Endothelial cell of umbilical vein (primary cell): Measurements from ENCODE around the gene MRM1. TPM values are rescaled to one million over a fixed set of nuclear protein-coding genes. Genes with fewer than 3 reads are reported as not detected.

Experiments
- BruUV-seq: library from RNA; stranded (reverse); fragments of 400-500 nt; replicated peaks from 2 replicates; lab custom pipeline; 2021; lab: Mats Ljungman, UMichigan
- CTCF ChIA-PET: fragments of 300-600, 350-600 bp; sonication (Branson Sonifier 250); formaldehyde crosslinking; loops from one replicate; lab custom pipeline; 2021; ENCODE audit warnings: antibody characterized with exemption, inconsistent platforms; lab: Charles Lee
- POLR2A ChIA-PET: fragments of 300-600, 350-600 bp; sonication (Branson Sonifier 250); formaldehyde crosslinking; loops from one replicate; lab custom pipeline; 2021; ENCODE audit warnings: antibody characterized with exemption, inconsistent platforms; lab: Charles Lee
- DNase-seq: peaks from one replicate; pipeline ENCODE4 v3.0.0-alpha.2; 2011; ENCODE audit warnings: low read depth, low spot score
- FAIRE-seq: peaks from 2 replicates; lab custom pipeline; 2011; peaks lifted over from hg19 to GRCh38; lab: Jason Lieb, UNC
- H2AFZ ChIP-seq: 2 replicates; pipeline ENCODE4 v1.6.0; 2012; ENCODE audit warnings: low read depth, low read length, control low read depth, inconsistent platforms
- H3K27ac ChIP-seq: 2 replicates; pipeline ENCODE4 v1.5.1; 2011; ENCODE audit warnings: low read depth, mild to moderate bottlenecking, control low read depth, low read length, moderate library complexity; ENCODE audit not compliant: insufficient read depth
- H3K27me3 ChIP-seq, 2 experiments: 2 replicates each; pipeline versions ENCODE4 v1.6.0 to v1.6.1; 2011; ENCODE audit warnings: low read length in 2 of 2, mixed read lengths in 1 of 2; ENCODE audit not compliant: control insufficient read depth in 2 of 2, insufficient read depth in 2 of 2
- H3K36me3 ChIP-seq, 2 experiments: 2 replicates in 1 of 2; 3 replicates in 1 of 2; pipeline ENCODE4 v1.5.1; 2011; ENCODE audit warnings: low read length in 2 of 2, mild to moderate bottlenecking in 1 of 2, moderate library complexity in 1 of 2; ENCODE audit not compliant: control insufficient read depth in 2 of 2, insufficient read depth in 2 of 2; ENCODE audit errors: extremely low read depth in 1 of 2
- H3K4me1 ChIP-seq: 3 replicates; pipeline ENCODE4 v1.5.1; 2011; ENCODE audit warnings: mild to moderate bottlenecking, low read length; ENCODE audit not compliant: control insufficient read depth, insufficient read depth; ENCODE audit errors: extremely low read depth
- H3K4me2 ChIP-seq: 2 replicates; pipeline ENCODE4 v1.6.1; 2011; ENCODE audit warnings: low read length, control low read depth, mixed read lengths; ENCODE audit not compliant: insufficient read depth
- H3K4me3 ChIP-seq, 3 experiments: fragments of 200-600 bp in 1 of 3; sonication (generic), shearing (Covaris generic) in 1 of 3; replicated peaks in 1 of 3; 2 replicates each; pipeline ENCODE4 v1.5.1; 2011 to 2016; ENCODE audit warnings: control low read depth in 3 of 3, low read length in 3 of 3, mild to moderate bottlenecking in 2 of 3, inconsistent platforms in 1 of 3, low read depth in 1 of 3, moderate library complexity in 1 of 3; ENCODE audit not compliant: insufficient read depth in 1 of 3
- H3K79me2 ChIP-seq: 2 replicates; pipeline ENCODE4 v1.6.0; 2012; ENCODE audit warnings: low read length, inconsistent platforms; ENCODE audit not compliant: control insufficient read depth, insufficient read depth
- H3K9ac ChIP-seq: replicated peaks from 2 replicates; pipeline ENCODE3; 2011; ENCODE audit warnings: low read length, control low read depth; ENCODE audit not compliant: insufficient read depth; ENCODE audit errors: extremely low read depth
- H3K9me1 ChIP-seq: replicated peaks from 3 replicates; pipeline ENCODE4 v1.6.0; 2011; ENCODE audit warnings: mild to moderate bottlenecking, low read length; ENCODE audit not compliant: control insufficient read depth, insufficient read depth; ENCODE audit errors: extremely low read depth
- H3K9me3 ChIP-seq: replicated peaks from 2 replicates; pipeline ENCODE4 v1.5.1; 2012; ENCODE audit warnings: low read length, inconsistent platforms; ENCODE audit not compliant: control insufficient read depth, insufficient read depth
- H4K20me1 ChIP-seq: replicated peaks from 2 replicates; pipeline ENCODE3; 2011; ENCODE audit warnings: mild to moderate bottlenecking, low read length; ENCODE audit not compliant: control insufficient read depth, insufficient read depth; ENCODE audit errors: extremely low read depth
- CTCF ChIP-seq, 2 donors: IDR thresholded peaks; 1 replicate in 1 of 2; 2 replicates in 1 of 2; pipeline ENCODE4 v1.5.1; 2011; ENCODE audit warnings: low read length in 2 of 2, mild to moderate bottlenecking in 2 of 2, moderate library complexity in 2 of 2, control low read depth in 1 of 2, inconsistent platforms in 1 of 2, low read depth in 1 of 2; ENCODE audit not compliant: insufficient read depth in 1 of 2; ENCODE audit errors: extremely low read depth in 1 of 2
- EZH2 ChIP-seq: IDR thresholded peaks from 2 replicates; pipeline ENCODE4 v1.6.1; 2012; ENCODE audit warnings: borderline replicate concordance, low read depth, mild to moderate bottlenecking, moderate library complexity, low read length, inconsistent platforms; ENCODE audit not compliant: severe bottlenecking
- FOS ChIP-seq: IDR thresholded peaks from 2 replicates; pipeline ENCODE4 v1.6.1; 2011; ENCODE audit warnings: mild to moderate bottlenecking, low read length, moderate library complexity, borderline replicate concordance; ENCODE audit not compliant: insufficient read depth
- GATA2 ChIP-seq: IDR thresholded peaks from 2 replicates; pipeline ENCODE4 v1.7.0; 2011; ENCODE audit warnings: low read depth, mild to moderate bottlenecking, moderate library complexity, mixed read lengths, low read length; ENCODE audit not compliant: insufficient read length, insufficient read depth
- JUN ChIP-seq: IDR thresholded peaks from 2 replicates; pipeline ENCODE4 v1.6.1; 2011; ENCODE audit warnings: borderline replicate concordance, low read depth; ENCODE audit not compliant: insufficient read length, insufficient read depth
- MAX ChIP-seq: IDR thresholded peaks from 2 replicates; pipeline ENCODE4 v1.6.1; 2011; ENCODE audit not compliant: insufficient read depth, insufficient read length
- MYC ChIP-seq: IDR thresholded peaks from one replicate; pipeline ENCODE4 v1.6.1; 2011; ENCODE audit warnings: mild to moderate bottlenecking, low read depth, low read length
- POLR2A ChIP-seq: IDR thresholded peaks from 2 replicates; pipeline ENCODE4 v1.6.1; 2012; ENCODE audit warnings: low read depth, mild to moderate bottlenecking, control low read depth, low read length
- POLR2AphosphoS5 ChIP-seq: IDR thresholded peaks from 2 replicates; pipeline ENCODE4 v1.6.1; 2012; ENCODE audit warnings: low read depth, mild to moderate bottlenecking, control low read depth, low read length, moderate library complexity; ENCODE audit not compliant: insufficient read depth
- dilution Hi-C: fragments of 300-500 bp; cut with MboI; formaldehyde crosslinking; loops from one replicate; pipeline ENCODE4 v1.15.0; 2019; ENCODE audit warnings: low sequenced_read_pairs; ENCODE audit not compliant: extremely low pct_ligation_motif_present
- intact Hi-C: fragments of 100-400 bp; cut with micrococcal nuclease; formaldehyde crosslinking; loops from one replicate; pipeline ENCODE4 v1.10.0; 2022
- polyA plus RNA-seq, 4 experiments: library from polyadenylated mRNA; depleted of rRNA in 3 of 4; stranded (reverse) in 3 of 4; unstranded in 1 of 4; fragments of >200 nt; gene quantifications; 2 replicates each; pipeline versions ENCODE4 v1.2.1 to v1.2.3, GENCODE V29; 2011 to 2012; ENCODE audit warnings: missing spikeins in 1 of 4
- total RNA-seq: library from RNA; stranded (reverse); gene quantifications from 2 replicates; pipeline ENCODE4 v1.2.3, GENCODE V29; 2021

Gene MRM1
- total and polyA plus RNA-seq, 2 donors (not counting 3 experiments of a cell fraction or from before 2014, with no cell fraction given) = 3.7 to 5.9 TPM

GRCh38 chr17:36612323-36612722 lies 10.9 kb downstream of the MRM1 start:
- Histone ChIP-seq H3K4me3 (no peak overlapping the region), H3K79me2 (no peaks in the 10 kb centered on the region), H3K36me3 (no peaks in the 10 kb centered on the region), H3K4me1 (no peaks in the 10 kb centered on the region), H3K9me3 (no peaks in the 10 kb centered on the region), H3K27me3 (peaks cover 0 to 4% of the 10 kb centered on the region in 2 experiments), H3K4me2 (no peak overlapping the region), H4K20me1 (no peaks in the 10 kb centered on the region), H3K27ac (no peak overlapping the region), H3K9me1 (no peaks in the 10 kb centered on the region), H2AFZ (no peak overlapping the region), H3K9ac (no peak overlapping the region)
- POLR2A ChIA-PET = no interaction called here
- dilution Hi-C loops = no loop called here
- TF ChIP-seq CTCF (IDR thresholded peaks at IDR 0.05; ENCODE audit: extremely low read depth in 1 of 2, insufficient read depth in 1 of 2, low read depth in 1 of 2, low read length in 2 of 2) = no peak
- TF ChIP-seq EZH2 = no peak
- TF ChIP-seq POLR2A = no peak
- TF ChIP-seq FOS = no peak
- no peak for TF ChIP-seq MYC
- TF ChIP-seq GATA2 = no peak
- no peak for TF ChIP-seq JUN
- TF ChIP-seq POLR2AphosphoS5 = no peak
- TF ChIP-seq MAX = no peak
- intact Hi-C loops = no loop called here
- no peak for DNase-seq
- CTCF ChIA-PET = interaction anchor here (2.3 kb wide), 1 partner anchor 436 kb away, joined by 7 read pairs; no protein-coding TSS in a partner anchor
- BruUV-seq = no TSS peak
- no peak for FAIRE-seq
